H1 (cell line): ENCODE measurements around the gene TMEM144. TPM values are rescaled to one million over a fixed set of nuclear protein-coding genes. Genes with fewer than 3 reads are reported as not detected.
A peak's percentile ranks its signal among the peaks of the same experiment; 100 is the strongest.

Experiments
- ASH2L ChIP-seq: fragments of 200-600, 300-600 bp; sonication (generic); IDR thresholded peaks from one replicate; pipeline ENCODE4 v1.7.1; 2017; ENCODE audit warnings: low read length
- BACH1 ChIP-seq: IDR thresholded peaks from 2 replicates; pipeline ENCODE4 v1.6.1; 2012; ENCODE audit warnings: low read length, improper control_type of control experiment
- CHD1 ChIP-seq: IDR thresholded peaks from 2 replicates; pipeline ENCODE4 v1.6.1; 2012; ENCODE audit warnings: low read depth, low read length, improper control_type of control experiment
- CHD7 ChIP-seq: fragments of 300-600 bp; sonication (generic); IDR thresholded peaks from 2 replicates; pipeline ENCODE4 v1.7.1; 2012; ENCODE audit warnings: low read length, moderate library complexity, mild to moderate bottlenecking, inconsistent platforms; ENCODE audit not compliant: insufficient replicate concordance
- EGR1 ChIP-seq: IDR thresholded peaks from 2 replicates; pipeline ENCODE4 v1.6.1; 2011; ENCODE audit warnings: low read depth, low read length, borderline replicate concordance
- EP300 ChIP-seq, 2 experiments: IDR thresholded peaks; 1 replicate in 1 of 2; 2 replicates in 1 of 2; pipeline ENCODE4 v1.6.1; 2011 to 2012; ENCODE audit warnings: low read depth in 2 of 2, low read length in 2 of 2, mild to moderate bottlenecking in 2 of 2, borderline replicate concordance in 1 of 2, inconsistent platforms in 1 of 2, moderate library complexity in 1 of 2
- KDM5A ChIP-seq: fragments of 200-600 bp; IDR thresholded peaks from 2 replicates; pipeline ENCODE4 v1.7.1; 2012; ENCODE audit warnings: mild to moderate bottlenecking, low read length, inconsistent platforms, mixed read lengths
- MAFK ChIP-seq: IDR thresholded peaks from 2 replicates; pipeline ENCODE4 v1.6.1; 2012; ENCODE audit warnings: low read depth, mild to moderate bottlenecking, improper control_type of control experiment, low read length
- NRF1 ChIP-seq: IDR thresholded peaks from 2 replicates; pipeline ENCODE4 v1.6.1; 2011; ENCODE audit warnings: mild to moderate bottlenecking, low read depth, low read length, improper control_type of control experiment
- SUZ12 ChIP-seq: fragments of 200-600 bp; sonication (generic); IDR thresholded peaks from 2 replicates; pipeline ENCODE4 v1.6.1; 2012; ENCODE audit warnings: mild to moderate bottlenecking, inconsistent platforms, low read length, moderate library complexity, mixed read lengths
- polyA plus RNA-seq, 7 experiments: library from polyadenylated mRNA; depleted of rRNA in 3 of 7; stranded (reverse) in 5 of 7; unstranded in 2 of 7; fragments of >200 nt in 5 of 7; fragments of 200-250 nt in 2 of 7; gene quantifications; 1 replicate in 5 of 7; 2 replicates in 1 of 7; 4 replicates in 1 of 7; pipeline versions ENCODE4 v1.2.1 to v1.2.3, GENCODE V29; 2011 to 2013; ENCODE audit warnings: missing spikeins in 2 of 7, mixed read lengths in 2 of 7
- total RNA-seq: library from RNA; stranded (reverse); fragmentation: NEBNext Ultra II Directional; extraction: Animal tissue kit (Norgen Biotek cat#: 25700); gene quantifications from 2 replicates; pipeline ENCODE4 v1.2.1, GENCODE V29; 2021

TMEM144 gene
- total and polyA plus RNA-seq, 2 of the 8 experiments (the other 6 are each of a cell fraction or from before 2014, with no cell fraction given), result 1.9 to 2.6 TPM

- TF ChIP-seq CHD7 (no peak), ASH2L (peak; percentile 83), CHD1 (no peak), SUZ12 (no peak), KDM5A (no peak), EP300 (IDR thresholded peaks at IDR 0.05; ENCODE audit: borderline replicate concordance in 1 of 2, low read depth in 2 of 2, low read length in 2 of 2) (no peak), EGR1 (no peak), BACH1 (no peak; the same call in 1 of the 2 replicates), NRF1 (no peak), MAFK (no peak)
Observed at GRCh38 chr4:158209825-158210807, at the start of gene TMEM144 (continued).
